Fibroblast of skin of left biceps (primary cell): ENCODE results near the gene CMIP.
A peak's percentile ranks its signal among the peaks of the same experiment; 100 is the strongest.

Experiments used
- DNase-seq, 2 experiments: peaks; one replicate each; pipeline ENCODE4 v3.0.0-alpha.2; 2013; ENCODE audit warnings: low read depth in 2 of 2

The CMIP gene

GRCh38 chr16:81535679-81536360 is 91.2 kb downstream of the CMIP start:
- DNase-seq: no peak

GRCh38 chr16:81536648-81537047 is 92.0 kb downstream of the CMIP start:
- no peak for DNase-seq

- DNase-seq: peak; percentile 28 to 31
Observed at GRCh38 chr16:81537721-81538561, 93.3 kb downstream of the CMIP start.

GRCh38 chr16:81539009-81539758 is 94.6 kb downstream of the CMIP start:
- DNase-seq: no peak

GRCh38 chr16:81539759-81540472 is 95.3 kb downstream of the CMIP start:
- no peak for DNase-seq

- no peak for DNase-seq
Observed at GRCh38 chr16:81541314-81541713, 96.7 kb downstream of the CMIP start.

GRCh38 chr16:81542609-81543570 is 98.3 kb downstream of the CMIP start:
- DNase-seq: no peak

GRCh38 chr16:81543571-81543970 is 99.0 kb downstream of the CMIP start:
- DNase-seq: no peak

- no peak for DNase-seq
Observed at GRCh38 chr16:81544261-81544660, 99.7 kb downstream of the CMIP start.

GRCh38 chr16:81544700-81545271 is 100.2 kb downstream of the CMIP start:
- no peak for DNase-seq

GRCh38 chr16:81545470-81546250 is 101.1 kb downstream of the CMIP start:
- DNase-seq: no peak

GRCh38 chr16:81546781-81547180 is 102.2 kb downstream of the CMIP start:
- DNase-seq: no peak

GRCh38 chr16:81547194-81547938 is 102.8 kb downstream of the CMIP start:
- no peak for DNase-seq

- no peak for DNase-seq
Observed at GRCh38 chr16:81547939-81548216, 103.3 kb downstream of the CMIP start.

GRCh38 chr16:81548551-81548875 is 103.9 kb downstream of the CMIP start:
- no peak for DNase-seq

- no peak for DNase-seq
Observed at GRCh38 chr16:81548876-81549546, 104.4 kb downstream of the CMIP start.

GRCh38 chr16:81549547-81550431 is 105.2 kb downstream of the CMIP start:
- no peak for DNase-seq

- no peak for DNase-seq
Observed at GRCh38 chr16:81550432-81550808, 105.8 kb downstream of the CMIP start.
